OCI-LY7 (cell line): ENCODE measurements around the gene PIK3AP1. TPM values are rescaled to one million over a fixed set of nuclear protein-coding genes. Genes with fewer than 3 reads are reported as not detected.

ENCODE experiments used
- BruUV-seq: library from RNA; stranded (reverse); fragments of 400-500 nt; replicated peaks from 2 replicates; lab custom pipeline; 2021; lab: Mats Ljungman, UMichigan
- CTCF ChIA-PET: fragments of 300-600 bp; sonication (Branson Sonifier 250); formaldehyde crosslinking; loops from one replicate; lab custom pipeline; 2022; ENCODE audit warnings: antibody characterized with exemption; ENCODE audit not compliant: unreplicated experiment; lab: Charles Lee
- POLR2A ChIA-PET: fragments of 300-600 bp; sonication (Branson Sonifier 250); formaldehyde crosslinking; loops from one replicate; lab custom pipeline; 2022; ENCODE audit warnings: antibody characterized with exemption; lab: Charles Lee
- DNase-seq: peaks from one replicate; pipeline ENCODE4 v3.0.0-alpha.2; 2015; ENCODE audit warnings: low spot score
- H2AFZ ChIP-seq: fragments of 200-600 bp; sonication (generic), shearing (Covaris generic); 2 replicates; pipeline ENCODE4 v1.6.1; 2014; ENCODE audit warnings: mild to moderate bottlenecking, antibody characterized with exemption, low read length, moderate library complexity
- H3K27ac ChIP-seq: fragments of 200-600 bp; sonication (generic); 2 replicates; pipeline ENCODE4 v1.5.1; 2014; ENCODE audit warnings: mixed run types, low read depth, mild to moderate bottlenecking, moderate library complexity, low read length, inconsistent platforms; ENCODE audit not compliant: poor library complexity, severe bottlenecking
- H3K36me3 ChIP-seq: fragments of 200-600 bp; sonication (generic); 2 replicates; pipeline ENCODE4 v1.6.1; 2014; ENCODE audit warnings: mild to moderate bottlenecking, antibody characterized with exemption, low read length, moderate library complexity, mixed read lengths; ENCODE audit not compliant: insufficient read depth
- H3K4me1 ChIP-seq: fragments of 200-600 bp; sonication (generic); 2 replicates; pipeline ENCODE4 v1.5.1; 2014; ENCODE audit warnings: mild to moderate bottlenecking, low read length; ENCODE audit not compliant: insufficient read depth, poor library complexity, severe bottlenecking
- H3K4me2 ChIP-seq: fragments of 200-600 bp; sonication (generic); 2 replicates; pipeline ENCODE4 v1.6.1; 2014; ENCODE audit warnings: mild to moderate bottlenecking, low read length
- H3K4me3 ChIP-seq: fragments of 200-600 bp; sonication (generic); 2 replicates; pipeline ENCODE4 v1.5.1; 2014; ENCODE audit warnings: mild to moderate bottlenecking, low read depth, low read length; ENCODE audit not compliant: poor library complexity, severe bottlenecking
- H3K79me2 ChIP-seq: fragments of 200-600 bp; sonication (generic); 2 replicates; pipeline ENCODE4 v1.6.1; 2016; ENCODE audit warnings: low read depth, mild to moderate bottlenecking, low read length, moderate library complexity, mixed read lengths; ENCODE audit not compliant: insufficient read depth
- H3K9me2 ChIP-seq: fragments of 200-600 bp; sonication (generic); 2 replicates; pipeline ENCODE4 v1.6.1; 2016; ENCODE audit warnings: mild to moderate bottlenecking, low read length, mixed read lengths; ENCODE audit not compliant: insufficient read depth
- H3K9me3 ChIP-seq: fragments of 200-600 bp; sonication (generic); 2 replicates; pipeline ENCODE4 v1.6.1; 2014; ENCODE audit warnings: mild to moderate bottlenecking, mixed run types, low read length, mixed read lengths
- H4K20me1 ChIP-seq: fragments of 200-600 bp; sonication (generic); 2 replicates; pipeline ENCODE4 v1.6.1; 2014; ENCODE audit warnings: mild to moderate bottlenecking, antibody characterized with exemption, low read length, moderate library complexity, mixed read lengths; ENCODE audit not compliant: insufficient read depth
- EZH2phosphoT487 ChIP-seq: fragments of 200-600 bp; sonication (generic); IDR thresholded peaks from 2 replicates; pipeline ENCODE4 v1.6.1; 2018; ENCODE audit warnings: low read depth, borderline replicate concordance, mild to moderate bottlenecking, mixed run types, antibody characterized with exemption, low read length, moderate library complexity, mixed read lengths
- intact Hi-C: fragments of 100-400 bp; cut with micrococcal nuclease; formaldehyde crosslinking; loops from one replicate; pipeline ENCODE4 v1.10.0; 2022; ENCODE audit not compliant: unreplicated experiment
- total RNA-seq, 2 experiments: library from RNA; depleted of rRNA in 1 of 2; stranded (reverse); fragments of >200 nt in 1 of 2; shearing (Covaris generic) in 1 of 2; gene quantifications; 2 replicates each; pipeline ENCODE4 v1.2.3, GENCODE V29; 2014 to 2022
- TF ChIP-seq, protein P1 (sequence below): fragments of 200-600 bp; sonication (generic); conservative IDR thresholded peaks from 2 replicates; pipeline ENCODE4 v1.5.1; 2014; ENCODE audit warnings: mild to moderate bottlenecking, antibody characterized with exemption, low read length, moderate library complexity, mixed read lengths

The PIK3AP1 gene
- total RNA-seq, 2 experiments from 2014 or later = 132 to 140 TPM

DNA sequence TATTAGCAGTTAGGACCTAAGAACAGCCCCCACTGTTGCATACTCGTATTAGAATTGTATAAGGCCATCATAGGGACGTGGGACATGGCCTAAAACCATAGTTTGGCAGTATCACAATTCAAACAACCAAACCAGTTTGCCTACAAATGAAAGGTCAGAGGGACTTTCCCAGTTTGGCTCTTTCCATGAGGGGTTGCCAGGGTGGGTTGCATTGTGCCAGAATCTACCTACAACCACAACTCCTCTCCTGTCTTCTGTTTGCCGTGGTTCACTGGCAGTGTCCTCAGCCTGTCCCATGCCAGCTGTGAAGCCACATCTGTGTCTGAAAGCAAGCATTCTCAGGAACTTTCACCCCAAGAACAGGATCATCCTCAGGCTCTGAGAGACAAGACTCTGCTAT lies 44.5 kb downstream of the PIK3AP1 start:
- TF ChIP-seq, protein P1, sequence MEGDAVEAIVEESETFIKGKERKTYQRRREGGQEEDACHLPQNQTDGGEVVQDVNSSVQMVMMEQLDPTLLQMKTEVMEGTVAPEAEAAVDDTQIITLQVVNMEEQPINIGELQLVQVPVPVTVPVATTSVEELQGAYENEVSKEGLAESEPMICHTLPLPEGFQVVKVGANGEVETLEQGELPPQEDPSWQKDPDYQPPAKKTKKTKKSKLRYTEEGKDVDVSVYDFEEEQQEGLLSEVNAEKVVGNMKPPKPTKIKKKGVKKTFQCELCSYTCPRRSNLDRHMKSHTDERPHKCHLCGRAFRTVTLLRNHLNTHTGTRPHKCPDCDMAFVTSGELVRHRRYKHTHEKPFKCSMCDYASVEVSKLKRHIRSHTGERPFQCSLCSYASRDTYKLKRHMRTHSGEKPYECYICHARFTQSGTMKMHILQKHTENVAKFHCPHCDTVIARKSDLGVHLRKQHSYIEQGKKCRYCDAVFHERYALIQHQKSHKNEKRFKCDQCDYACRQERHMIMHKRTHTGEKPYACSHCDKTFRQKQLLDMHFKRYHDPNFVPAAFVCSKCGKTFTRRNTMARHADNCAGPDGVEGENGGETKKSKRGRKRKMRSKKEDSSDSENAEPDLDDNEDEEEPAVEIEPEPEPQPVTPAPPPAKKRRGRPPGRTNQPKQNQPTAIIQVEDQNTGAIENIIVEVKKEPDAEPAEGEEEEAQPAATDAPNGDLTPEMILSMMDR = no peak
- TF ChIP-seq EZH2phosphoT487 = no peak
- H3K9me3 ChIP-seq = no peaks in the 10 kb centered on the region; the same call in 1 of the 2 replicates
- H3K79me2 ChIP-seq = peaks cover 100% of the 10 kb centered on the region
- H3K36me3 ChIP-seq = peaks cover 67% of the 10 kb centered on the region
- ChIA-PET CTCF (no interaction called here), POLR2A (interaction anchor here (0.6 to 0.9 kb wide), 2 partner anchors 14 to 43 kb away, joined by 4 to 5 read pairs; no protein-coding TSS in a partner anchor)
- peak overlapping the region; percentile 9; the same call in 1 of the 2 replicates for H3K4me2 ChIP-seq
- H2AFZ ChIP-seq = no peak overlapping the region
- H3K9me2 ChIP-seq = no peaks in the 10 kb centered on the region
- H3K4me1 ChIP-seq = peaks cover 92% of the 10 kb centered on the region
- no TSS peak for BruUV-seq
- H4K20me1 ChIP-seq = peaks cover 31% of the 10 kb centered on the region
- peak overlapping the region; percentile 45 for H3K27ac ChIP-seq
- intact Hi-C loops = loop anchor here (10.0 kb wide), 1 partner anchor 401 kb away; the partner anchor contains the start of gene BLNK
- no peak overlapping the region for H3K4me3 ChIP-seq
- DNase-seq = no peak

DNA sequence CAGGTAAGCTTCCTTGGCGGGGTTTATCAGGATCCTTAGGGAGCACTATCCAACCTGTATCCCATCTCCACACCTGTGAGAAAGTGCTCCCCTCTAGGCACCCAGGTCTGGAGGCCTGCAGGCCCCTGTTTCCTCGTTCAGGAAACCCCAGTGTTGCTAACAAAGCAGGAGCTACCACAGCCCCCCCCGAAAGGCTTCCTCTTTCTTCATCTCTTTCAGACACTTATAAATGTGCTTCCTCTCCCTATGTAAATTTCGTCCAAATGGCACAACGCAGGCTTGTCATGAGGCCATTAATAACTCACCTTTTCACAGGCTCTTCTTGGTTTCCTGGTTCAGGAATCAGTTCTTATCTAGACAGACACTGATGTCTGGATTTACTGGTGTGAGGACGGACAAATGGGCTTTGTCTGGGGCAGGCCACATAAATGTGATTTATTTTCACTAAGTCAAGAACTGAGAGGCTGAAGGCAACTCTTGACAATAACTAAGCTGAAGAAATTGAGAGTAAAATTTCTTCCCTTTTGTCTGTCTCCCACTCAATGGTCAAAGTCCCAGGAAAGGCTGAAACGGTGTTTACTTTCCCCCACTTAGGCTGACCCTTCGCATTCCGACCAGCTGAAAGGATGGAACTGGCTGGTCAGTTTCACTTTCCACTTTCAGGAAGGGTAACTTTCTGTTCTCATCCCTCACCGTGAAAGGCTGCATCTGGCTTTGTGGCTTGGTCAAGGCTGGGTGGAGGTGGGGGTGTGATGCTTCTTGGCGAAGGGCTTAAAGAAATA lies 46.8 kb downstream of the PIK3AP1 start:
- intact Hi-C loops = loop anchor here (1.0 to 10.0 kb wide), 3 partner anchors 26 to 399 kb away; partner anchors contain the start of genes BLNK and PIK3AP1
- no peaks in the 10 kb centered on the region for H3K9me3 ChIP-seq
- peak overlapping the region; percentile 96 for H3K27ac ChIP-seq
- ChIA-PET POLR2A (interaction anchor here (0.7 to 3.8 kb wide), 12 partner anchors 9 to 191 kb away, joined by 3 to 28 read pairs (median 6); no protein-coding TSS in a partner anchor), CTCF (interaction anchor here (1.0 to 1.6 kb wide), 2 partner anchors 24 to 45 kb away, joined by 3 read pairs; no protein-coding TSS in a partner anchor)
- peak; percentile 87 for DNase-seq
- peaks cover 88% of the 10 kb centered on the region for H3K4me1 ChIP-seq
- TF ChIP-seq EZH2phosphoT487 = no peak
- TF ChIP-seq, protein P1 = no peak
- H2AFZ ChIP-seq = no peak overlapping the region
- peak overlapping the region; percentile 62 for H3K4me3 ChIP-seq
- peaks cover 38% of the 10 kb centered on the region for H4K20me1 ChIP-seq
- no TSS peak for BruUV-seq
- peak overlapping the region; percentile 89 for H3K4me2 ChIP-seq
- H3K36me3 ChIP-seq = peaks cover 60% of the 10 kb centered on the region
- peaks cover 100% of the 10 kb centered on the region for H3K79me2 ChIP-seq
- H3K9me2 ChIP-seq = no peaks in the 10 kb centered on the region
